ENCODE measurements around the gene CDK17.

DNA sequence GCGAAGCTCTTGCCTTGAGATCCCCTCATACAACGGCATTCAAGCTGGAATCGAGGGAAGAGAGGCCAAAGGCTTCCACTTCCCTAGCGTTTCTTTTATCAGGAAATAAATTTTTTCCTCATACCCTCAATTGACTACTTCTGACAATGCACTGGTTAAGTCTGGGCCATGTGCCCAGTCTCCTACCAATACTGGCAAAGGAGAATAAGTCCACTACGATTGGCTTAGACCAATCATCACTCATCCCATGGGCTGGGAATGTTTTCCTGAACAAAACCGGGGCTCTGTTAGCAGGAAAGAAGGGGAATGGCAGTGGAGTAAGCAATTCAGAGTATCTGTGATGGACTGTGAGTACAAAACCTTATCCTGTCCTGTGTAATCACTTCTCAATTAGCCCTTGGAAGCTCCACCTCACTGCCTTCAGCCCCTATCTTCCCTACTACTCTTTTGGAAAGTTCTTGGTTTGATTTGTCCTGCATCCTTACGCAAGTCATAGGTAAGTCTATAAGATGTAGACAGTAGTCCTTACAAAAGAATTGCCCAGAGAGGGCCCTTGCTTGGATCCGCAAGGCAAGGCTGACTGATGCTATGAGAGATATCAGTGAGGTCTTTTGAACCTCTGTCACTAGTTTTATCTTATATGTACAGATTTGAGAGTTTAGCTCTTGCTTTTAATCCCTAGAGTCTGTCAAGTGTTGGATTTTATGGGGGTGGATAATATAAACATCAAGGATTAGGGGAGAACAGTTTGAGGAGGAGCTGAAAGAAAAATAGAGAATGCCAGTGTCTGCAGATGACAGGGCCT, 36.3 kb upstream of the CDK17 start:
- TF ChIP-seq YY1 (IDR thresholded peaks at IDR 0.05; ENCODE audit: low read depth, low read length) (no peak), BCL11A (IDR thresholded peaks at IDR 0.05; ENCODE audit: low read depth in 2 of 2, low read length in 2 of 2) (no peak), POLR2A (IDR thresholded peaks at IDR 0.05; ENCODE audit: control extremely low read depth in 1 of 2, low read depth in 2 of 2, low read length in 2 of 2) (no peak), EP300 (IDR thresholded peaks at IDR 0.05; ENCODE audit: borderline replicate concordance in 1 of 2, low read depth in 2 of 2, low read length in 2 of 2) (no peak), MAFK (IDR thresholded peaks at IDR 0.05; ENCODE audit: low read depth, low read length) (no peak), KDM5A (IDR thresholded peaks at IDR 0.05; ENCODE audit: low read length) (no peak), ZNF274 (IDR thresholded peaks at IDR 0.05; ENCODE audit: borderline replicate concordance, extremely low read depth, low read length) (no peak), BRCA1 (IDR thresholded peaks at IDR 0.05; ENCODE audit: low read depth, low read length) (no peak), JUND (IDR thresholded peaks at IDR 0.05; ENCODE audit: low read length) (no peak), GABPA (IDR thresholded peaks at IDR 0.05; ENCODE audit: borderline replicate concordance, insufficient read depth, low read length) (no peak)
- TF ChIP-seq, protein P1, sequence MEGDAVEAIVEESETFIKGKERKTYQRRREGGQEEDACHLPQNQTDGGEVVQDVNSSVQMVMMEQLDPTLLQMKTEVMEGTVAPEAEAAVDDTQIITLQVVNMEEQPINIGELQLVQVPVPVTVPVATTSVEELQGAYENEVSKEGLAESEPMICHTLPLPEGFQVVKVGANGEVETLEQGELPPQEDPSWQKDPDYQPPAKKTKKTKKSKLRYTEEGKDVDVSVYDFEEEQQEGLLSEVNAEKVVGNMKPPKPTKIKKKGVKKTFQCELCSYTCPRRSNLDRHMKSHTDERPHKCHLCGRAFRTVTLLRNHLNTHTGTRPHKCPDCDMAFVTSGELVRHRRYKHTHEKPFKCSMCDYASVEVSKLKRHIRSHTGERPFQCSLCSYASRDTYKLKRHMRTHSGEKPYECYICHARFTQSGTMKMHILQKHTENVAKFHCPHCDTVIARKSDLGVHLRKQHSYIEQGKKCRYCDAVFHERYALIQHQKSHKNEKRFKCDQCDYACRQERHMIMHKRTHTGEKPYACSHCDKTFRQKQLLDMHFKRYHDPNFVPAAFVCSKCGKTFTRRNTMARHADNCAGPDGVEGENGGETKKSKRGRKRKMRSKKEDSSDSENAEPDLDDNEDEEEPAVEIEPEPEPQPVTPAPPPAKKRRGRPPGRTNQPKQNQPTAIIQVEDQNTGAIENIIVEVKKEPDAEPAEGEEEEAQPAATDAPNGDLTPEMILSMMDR (IDR thresholded peaks at IDR 0.05; ENCODE audit: control extremely low read depth in 1 of 3, insufficient read depth in 1 of 3, low read depth in 1 of 3, low read length in 3 of 3), result no peak
- TF ChIP-seq, protein P2, sequence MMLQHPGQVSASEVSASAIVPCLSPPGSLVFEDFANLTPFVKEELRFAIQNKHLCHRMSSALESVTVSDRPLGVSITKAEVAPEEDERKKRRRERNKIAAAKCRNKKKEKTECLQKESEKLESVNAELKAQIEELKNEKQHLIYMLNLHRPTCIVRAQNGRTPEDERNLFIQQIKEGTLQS (IDR thresholded peaks at IDR 0.05; ENCODE audit: insufficient read depth, low read depth, low read length), result no peak
